H1 (cell line): Measurements from ENCODE around the gene LOC128125822.

Experiments used
- CTCF ChIA-PET: fragments of 300-600 bp; sonication (Branson Sonifier 250); formaldehyde crosslinking; loops from one replicate; lab custom pipeline; 2021; ENCODE audit not compliant: partially characterized antibody; lab: Charles Lee
- POLR2A ChIA-PET: fragments of 300-600 bp; sonication (Branson Sonifier 250); formaldehyde crosslinking; loops from one replicate; lab custom pipeline; 2021; ENCODE audit warnings: inconsistent platforms; ENCODE audit not compliant: partially characterized antibody; lab: Charles Lee
- DNase-seq, 2 experiments: peaks; one replicate each; pipeline versions ENCODE4 v3.0.0 to v3.0.0-alpha.2; 2010 to 2022; ENCODE audit warnings: low spot score in 2 of 2, low read depth in 1 of 2, mixed read lengths in 1 of 2
- FAIRE-seq: peaks from 2 replicates; lab custom pipeline; 2011; peaks lifted over from hg19 to GRCh38; lab: Jason Lieb, UNC
- H2AFZ ChIP-seq: 2 replicates; pipeline ENCODE4 v1.8.1; 2012; ENCODE audit warnings: low read length, inconsistent platforms
- H2AK5ac ChIP-seq: 2 replicates; pipeline ENCODE4 v1.6.1; 2013; ENCODE audit warnings: low read depth, low read length
- H2BK120ac ChIP-seq: replicated peaks from 2 replicates; pipeline ENCODE3; 2013; ENCODE audit warnings: low read depth, low read length, inconsistent platforms
- H2BK12ac ChIP-seq: 2 replicates; pipeline ENCODE4 v1.6.1; 2013; ENCODE audit warnings: low read depth, low read length
- H2BK15ac ChIP-seq: 2 replicates; pipeline ENCODE4 v1.6.1; 2013; ENCODE audit warnings: low read length
- H2BK20ac ChIP-seq: 2 replicates; pipeline ENCODE4 v1.6.1; 2013; ENCODE audit warnings: low read length
- H2BK5ac ChIP-seq: 2 replicates; pipeline ENCODE4 v1.6.1; 2013; ENCODE audit warnings: low read depth, low read length
- H3K14ac ChIP-seq: 2 replicates; pipeline ENCODE4 v1.6.1; 2013; ENCODE audit warnings: inconsistent platforms; ENCODE audit not compliant: insufficient read length
- H3K18ac ChIP-seq: 2 replicates; pipeline ENCODE4 v1.6.1; 2013; ENCODE audit warnings: low read length; ENCODE audit errors: extremely low read depth
- H3K23ac ChIP-seq: 2 replicates; pipeline ENCODE4 v1.6.1; 2013; ENCODE audit warnings: inconsistent platforms; ENCODE audit not compliant: insufficient read length
- H3K23me2 ChIP-seq: 2 replicates; pipeline ENCODE4 v1.6.1; 2013; ENCODE audit warnings: low read depth, low read length
- H3K27ac ChIP-seq: 2 replicates; pipeline ENCODE4 v1.6.1; 2011; ENCODE audit warnings: low read depth, low read length, inconsistent platforms
- H3K27me3 ChIP-seq, 4 experiments: replicated peaks in 1 of 4; 1 replicate in 1 of 4; 2 replicates in 3 of 4; pipeline versions ENCODE4 v1.6.1 to v1.8.1; 2011 to 2013; ENCODE audit warnings: low read length in 3 of 4, mild to moderate bottlenecking in 3 of 4, inconsistent platforms in 2 of 4, mixed read lengths in 2 of 4, moderate library complexity in 1 of 4; ENCODE audit not compliant: control insufficient read depth in 3 of 4, insufficient read depth in 3 of 4; ENCODE audit errors: extremely low read depth in 1 of 4
- H3K36me3 ChIP-seq, 4 experiments: 2 replicates each; pipeline versions ENCODE4 v1.6.1 to v1.8.1; 2011 to 2013; ENCODE audit warnings: mild to moderate bottlenecking in 4 of 4, low read length in 3 of 4, moderate library complexity in 2 of 4, control low read depth in 1 of 4, inconsistent platforms in 1 of 4; ENCODE audit not compliant: insufficient read depth in 4 of 4, control insufficient read depth in 2 of 4
- H3K4ac ChIP-seq: replicated peaks from 2 replicates; pipeline ENCODE3; 2013; ENCODE audit warnings: low read length, low read depth, mixed read lengths, inconsistent platforms; ENCODE audit not compliant: insufficient read length
- H3K4me1 ChIP-seq, 4 experiments: replicated peaks in 1 of 4; 1 replicate in 1 of 4; 2 replicates in 3 of 4; pipeline versions ENCODE4 v1.6.1 to v1.8.1; 2011 to 2013; ENCODE audit warnings: low read length in 3 of 4, inconsistent platforms in 2 of 4, mixed read lengths in 1 of 4; ENCODE audit not compliant: insufficient read depth in 4 of 4, control insufficient read depth in 3 of 4
- H3K4me2 ChIP-seq, 2 experiments: 2 replicates each; pipeline versions ENCODE4 v1.6.1 to v1.8.1; 2011 to 2013; ENCODE audit warnings: low read depth in 2 of 2, low read length in 2 of 2, control low read depth in 1 of 2, inconsistent platforms in 1 of 2, mild to moderate bottlenecking in 1 of 2; ENCODE audit not compliant: insufficient read depth in 1 of 2
- H3K4me3 ChIP-seq, 4 experiments: fragments of 200-600, 300-600 bp in 1 of 4; sonication (generic), shearing (Covaris generic), sonication (Bioruptor Twin) in 1 of 4; 2 replicates each; pipeline versions ENCODE4 v1.5.1 to v1.8.1; 2011 to 2016; ENCODE audit warnings: low read length in 4 of 4, low read depth in 3 of 4, control low read depth in 2 of 4, inconsistent platforms in 2 of 4, mild to moderate bottlenecking in 2 of 4, mixed read lengths in 1 of 4, moderate library complexity in 1 of 4; ENCODE audit not compliant: insufficient read depth in 2 of 4; ENCODE audit errors: extremely low read depth in 1 of 4
- H3K56ac ChIP-seq: replicated peaks from 2 replicates; pipeline ENCODE3; 2013; ENCODE audit warnings: low read depth, mild to moderate bottlenecking, mixed read lengths, low read length, inconsistent platforms; ENCODE audit not compliant: insufficient read length
- H3K79me1 ChIP-seq: 2 replicates; pipeline ENCODE4 v1.6.1; 2013; ENCODE audit warnings: low read depth, low read length, control low read depth
- H3K79me2 ChIP-seq, 2 experiments: 2 replicates each; pipeline versions ENCODE4 v1.6.1 to v1.8.1; 2012 to 2013; ENCODE audit warnings: low read length in 2 of 2, mild to moderate bottlenecking in 2 of 2, inconsistent platforms in 1 of 2; ENCODE audit not compliant: insufficient read depth in 2 of 2, control insufficient read depth in 1 of 2
- H3K9ac ChIP-seq, 4 experiments: replicated peaks in 1 of 4; 1 replicate in 1 of 4; 2 replicates in 3 of 4; pipeline versions ENCODE4 v1.6.1 to v1.8.1; 2011 to 2013; ENCODE audit warnings: low read depth in 3 of 4, low read length in 3 of 4, control low read depth in 2 of 4, mild to moderate bottlenecking in 2 of 4, moderate library complexity in 2 of 4, inconsistent platforms in 1 of 4; ENCODE audit errors: extremely low read depth in 1 of 4
- H3K9me3 ChIP-seq, 2 experiments: 2 replicates each; pipeline versions ENCODE4 v1.6.1 to v1.8.1; 2012 to 2013; ENCODE audit warnings: mild to moderate bottlenecking in 2 of 2, moderate library complexity in 2 of 2, control low read depth in 1 of 2, inconsistent platforms in 1 of 2, low read depth in 1 of 2, low read length in 1 of 2, mixed read lengths in 1 of 2; ENCODE audit not compliant: insufficient read depth in 2 of 2
- H4K20me1 ChIP-seq, 2 experiments: replicated peaks in 1 of 2; 2 replicates each; pipeline versions ENCODE3 to v1.8.1; 2011 to 2013; ENCODE audit warnings: inconsistent platforms in 2 of 2, low read length in 2 of 2, mild to moderate bottlenecking in 1 of 2; ENCODE audit not compliant: insufficient read depth in 2 of 2, control insufficient read depth in 1 of 2
- H4K5ac ChIP-seq: 2 replicates; pipeline ENCODE4 v1.6.1; 2013; ENCODE audit warnings: low read length, low read depth, mixed read lengths, inconsistent platforms; ENCODE audit not compliant: insufficient read length
- H4K8ac ChIP-seq: 2 replicates; pipeline ENCODE4 v1.8.0; 2013; ENCODE audit warnings: mild to moderate bottlenecking, moderate library complexity, low read length, inconsistent platforms; ENCODE audit not compliant: insufficient read depth; ENCODE audit errors: extremely low read depth
- H4K91ac ChIP-seq: replicated peaks from 2 replicates; pipeline ENCODE3; 2013; ENCODE audit warnings: low read length, mixed read lengths, inconsistent platforms; ENCODE audit not compliant: insufficient read length
- ASH2L ChIP-seq: fragments of 200-600, 300-600 bp; sonication (generic); IDR thresholded peaks from one replicate; pipeline ENCODE4 v1.7.1; 2017; ENCODE audit warnings: low read length
- ATF2 ChIP-seq: IDR thresholded peaks from 2 replicates; pipeline ENCODE4 v1.6.1; 2012; ENCODE audit warnings: low read length, inconsistent platforms
- CTCF ChIP-seq, 3 experiments: IDR thresholded peaks; 1 replicate in 2 of 3; 2 replicates in 1 of 3; pipeline versions ENCODE4 v1.5.1 to v1.6.1; 2011; ENCODE audit warnings: low read length in 3 of 3, mild to moderate bottlenecking in 3 of 3, inconsistent platforms in 2 of 3, low read depth in 1 of 3, moderate library complexity in 1 of 3; ENCODE audit not compliant: insufficient read depth in 1 of 3; ENCODE audit errors: control extremely low read depth in 1 of 3
- KDM5A ChIP-seq: fragments of 200-600 bp; IDR thresholded peaks from 2 replicates; pipeline ENCODE4 v1.7.1; 2012; ENCODE audit warnings: mild to moderate bottlenecking, low read length, inconsistent platforms, mixed read lengths
- PHF8 ChIP-seq: fragments of 200-600 bp; sonication (generic); conservative IDR thresholded peaks from 2 replicates; pipeline ENCODE4 v1.7.1; 2012; ENCODE audit warnings: low read depth, mild to moderate bottlenecking, inconsistent platforms, low read length, moderate library complexity
- RXRA ChIP-seq: IDR thresholded peaks from 2 replicates; pipeline ENCODE4 v1.6.1; 2011; ENCODE audit warnings: low read depth, mild to moderate bottlenecking, low read length, moderate library complexity; ENCODE audit not compliant: insufficient read depth
- WGBS, 2 experiments: shearing (Covaris generic) in 1 of 2; methylation state at CpG; one replicate each; pipeline versions ENCODE4 v1.1.6 to v1.1.7; 2013 to 2015; ENCODE audit warnings: low lambda C conversion rate in 2 of 2, mixed read lengths in 2 of 2, inconsistent platforms in 1 of 2, low coverage in 1 of 2, missing lambda C conversion rate in 1 of 2; ENCODE audit not compliant: insufficient replicate concordance in 2 of 2, insufficient coverage in 1 of 2, insufficient read length in 1 of 2; ENCODE audit errors: extremely low coverage in 1 of 2, missing lambda C conversion rate in 1 of 2; 5-methylcytosine and 5-hydroxymethylcytosine counted together

LOC128125822 gene

GRCh38 chr6:63573076-63573898 lies 1.0 kb downstream of the LOC128125822 start:
- Histone ChIP-seq H2BK120ac (peak overlapping the region; percentile 21), H2BK12ac (peak overlapping the region; percentile 33; the same call in 1 of the 2 replicates), H3K23me2 (peaks cover 6% of the 10 kb centered on the region), H2BK5ac (peak overlapping the region; percentile 87; the same call in 1 of the 2 replicates), H3K14ac (no peak overlapping the region), H3K56ac (peak overlapping the region; percentile 73), H3K36me3 (peaks cover 7 to 22% (median 18%) of the 10 kb centered on the region in 4 experiments; a peak in 7 of 8 replicates), H3K4me1 (peaks cover 0 to 3% (median 0%) of the 10 kb centered on the region in 4 experiments; a peak in 1 of 7 replicates), H3K27me3 (0 out of 7 replicates have a peak, but pooled peaks cover 0 to 2% (median under 1%) of the 10 kb centered on the region in 4 experiments), H3K79me2 (peaks cover 19 to 54% of the 10 kb centered on the region in 2 experiments), H2BK20ac (no peak overlapping the region), H3K79me1 (no peaks in the 10 kb centered on the region), H3K4me2 (peak overlapping the region; percentile 77 to 87), H2BK15ac (no peak overlapping the region), H4K91ac (peak overlapping the region; percentile 91), H2AK5ac (no peak overlapping the region; the same call in 1 of the 2 replicates), H4K5ac (peak overlapping the region; percentile 76), H3K9ac (peak overlapping the region; percentile 95 to 100 (median 98)), H4K8ac (peak overlapping the region; percentile 99), H2AFZ (no peak overlapping the region), H4K20me1 (peaks cover 0 to 5% of the 10 kb centered on the region in 2 experiments), H3K4ac (peak overlapping the region; percentile 95), H3K4me3 (peak overlapping the region; percentile 81 to 85 (median 82)), H3K9me3 (no peaks in the 10 kb centered on the region), H3K27ac (peak overlapping the region; percentile 98), H3K18ac (peak overlapping the region; percentile 49; the same call in 1 of the 2 replicates), H3K23ac (no peak overlapping the region)
- POLR2A ChIA-PET: interaction anchor here (0.5 to 2.5 kb wide), 25 partner anchors 9 to 283 kb away, joined by 3 to 33 read pairs (median 4); partner anchors contain the start of gene PHF3
- 1% methylated on average over 49 of the region's 86 CpGs; no CpG with 5 or more reads in 1 of the 2 experiments for WGBS, 2 experiments
- FAIRE-seq: no peak
- CTCF ChIA-PET: interaction anchor here (0.7 to 2.2 kb wide), 12 partner anchors 7 to 255 kb away, joined by 3 to 9 read pairs (median 4); partner anchors contain the start of gene PHF3
- DNase-seq: peak; percentile 76 to 86
- TF ChIP-seq PHF8 (peak; percentile 68), KDM5A (no peak), ASH2L (peak; percentile 55), ATF2 (no peak), CTCF (IDR thresholded peaks at IDR 0.05; ENCODE audit: control extremely low read depth in 1 of 3, insufficient read depth in 1 of 3, low read depth in 1 of 3, low read length in 3 of 3) (no peak), RXRA (no peak)
